GM11168 (cell line): ENCODE data around the gene EIF2AK3.

ENCODE experiments used
- in situ Hi-C: fragments of 300-500 bp; cut with MboI; formaldehyde crosslinking; loops from one replicate; pipeline ENCODE4 v1.12.0; 2022; ENCODE audit warnings: low sequenced_read_pairs; ENCODE audit not compliant: unreplicated experiment

The EIF2AK3 gene

GRCh38 chr2:88601286-88601685, 26.0 kb downstream of the EIF2AK3 start:
- in situ Hi-C loops: no loop called here

- in situ Hi-C loops: no loop called here
Measured at GRCh38 chr2:88600038-88600465, 27.2 kb downstream of the EIF2AK3 start.

GRCh38 chr2:88599527-88599926, 27.7 kb downstream of the EIF2AK3 start:
- in situ Hi-C loops: no loop called here

DNA sequence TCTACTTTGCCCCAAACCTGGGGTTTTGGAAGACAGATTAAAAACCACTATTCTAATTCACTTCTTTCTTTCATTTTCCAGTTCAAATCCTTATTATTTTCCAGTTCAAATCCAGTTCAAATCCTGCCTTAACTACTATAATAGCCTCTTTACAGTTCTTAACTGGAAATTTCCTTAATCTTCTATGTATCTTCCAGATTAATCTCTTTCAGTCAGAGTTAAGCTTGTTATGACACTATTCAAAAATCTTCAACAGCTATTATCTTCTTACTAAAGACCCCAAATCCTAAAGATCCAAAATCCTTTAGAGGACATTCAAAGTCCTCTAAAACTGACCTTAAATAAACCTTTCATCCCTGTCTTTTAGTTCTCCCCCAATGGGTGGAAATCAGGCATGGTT, 30.1 kb downstream of the EIF2AK3 start:
- in situ Hi-C loops: no loop called here

DNA sequence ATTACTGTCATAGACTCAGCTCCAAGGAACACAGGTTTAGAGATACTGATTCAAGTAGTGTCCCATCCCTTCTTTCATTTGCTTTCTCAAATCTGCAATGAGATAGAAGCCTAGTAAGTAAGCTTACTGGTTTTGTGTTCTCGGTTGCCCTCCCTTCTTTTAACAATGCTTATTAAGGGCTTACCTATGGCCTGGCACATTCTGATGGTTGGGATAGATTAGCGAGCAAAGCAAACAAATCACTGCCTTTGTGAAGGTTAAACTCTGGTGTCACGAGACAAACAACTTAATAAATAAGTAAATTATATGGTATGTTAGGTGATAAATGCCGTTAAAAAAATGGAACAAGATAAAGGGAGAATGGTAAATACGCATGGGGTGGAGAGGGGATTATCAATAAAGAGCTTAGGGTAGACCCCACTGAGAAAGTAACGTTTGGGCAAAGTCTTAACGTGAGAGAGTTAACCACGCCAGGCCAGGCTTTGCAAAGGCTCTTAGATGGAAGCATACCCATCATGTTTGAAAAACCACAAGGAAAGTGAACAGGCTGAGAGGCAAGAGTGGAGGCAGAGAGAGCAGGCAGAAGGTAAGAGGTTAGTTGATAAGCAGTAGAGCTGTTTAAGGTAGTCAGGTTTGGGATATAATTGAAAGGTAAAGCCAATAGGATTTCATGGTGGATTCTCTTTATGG, 31.0 kb downstream of the EIF2AK3 start:
- in situ Hi-C loops: no loop called here

GRCh38 chr2:88591698-88592097, 35.6 kb downstream of the EIF2AK3 start:
- in situ Hi-C loops: loop anchor here (5.0 kb wide), 1 partner anchor 76 kb away; no protein-coding TSS in a partner anchor

GRCh38 chr2:88590998-88591613, 36.2 kb downstream of the EIF2AK3 start:
- in situ Hi-C loops: loop anchor here (5.0 kb wide), 1 partner anchor 76 kb away; no protein-coding TSS in a partner anchor

- in situ Hi-C loops: no loop called here
Measured at GRCh38 chr2:88585969-88586368, 41.3 kb downstream of the EIF2AK3 start.

- in situ Hi-C loops: no loop called here
Measured at GRCh38 chr2:88582030-88582429, 45.2 kb downstream of the EIF2AK3 start.

- in situ Hi-C loops: no loop called here
Measured at GRCh38 chr2:88580088-88580487, 47.2 kb downstream of the EIF2AK3 start.

DNA sequence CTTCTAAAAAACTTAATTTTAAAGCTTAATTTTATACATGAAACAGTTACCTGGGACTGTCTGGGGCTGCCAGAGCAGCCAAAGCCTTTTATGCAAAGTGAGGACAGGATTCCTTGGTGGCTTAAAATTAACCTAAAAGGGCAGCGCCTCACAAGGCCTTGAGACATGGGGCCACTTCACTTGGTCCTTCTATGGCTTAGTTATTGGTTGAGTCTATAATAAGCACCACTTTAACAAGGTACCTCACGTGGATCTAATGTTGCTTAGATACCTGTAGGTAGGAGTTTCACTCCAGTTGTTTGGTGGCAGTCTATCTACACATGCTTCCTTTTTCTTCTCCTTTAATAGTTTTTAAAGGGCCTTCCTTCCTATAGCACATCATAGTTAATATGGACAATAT, 51.6 kb downstream of the EIF2AK3 start:
- in situ Hi-C loops: no loop called here

DNA sequence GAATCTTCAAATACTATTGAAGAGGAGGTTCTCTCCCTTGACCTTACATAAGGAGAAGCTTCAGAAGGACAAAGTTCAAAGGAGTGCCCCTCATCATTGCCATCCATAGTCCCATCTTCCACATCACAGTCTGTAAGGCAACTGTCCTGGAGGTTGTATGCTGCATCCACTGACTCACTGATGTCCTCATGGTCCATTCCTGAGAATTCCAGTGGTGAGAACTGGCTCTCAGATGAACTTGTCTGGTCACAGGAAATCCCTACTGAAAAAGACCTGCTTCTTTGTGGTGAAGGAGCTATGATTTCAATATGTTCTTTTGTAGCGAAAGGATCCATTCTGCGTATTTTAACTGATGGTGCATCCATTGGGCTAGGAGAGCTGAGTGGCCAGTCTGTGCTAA, 52.2 kb downstream of the EIF2AK3 start:
- in situ Hi-C loops: no loop called here

- in situ Hi-C loops: no loop called here
Measured at GRCh38 chr2:88574445-88574844, 52.8 kb downstream of the EIF2AK3 start.

DNA sequence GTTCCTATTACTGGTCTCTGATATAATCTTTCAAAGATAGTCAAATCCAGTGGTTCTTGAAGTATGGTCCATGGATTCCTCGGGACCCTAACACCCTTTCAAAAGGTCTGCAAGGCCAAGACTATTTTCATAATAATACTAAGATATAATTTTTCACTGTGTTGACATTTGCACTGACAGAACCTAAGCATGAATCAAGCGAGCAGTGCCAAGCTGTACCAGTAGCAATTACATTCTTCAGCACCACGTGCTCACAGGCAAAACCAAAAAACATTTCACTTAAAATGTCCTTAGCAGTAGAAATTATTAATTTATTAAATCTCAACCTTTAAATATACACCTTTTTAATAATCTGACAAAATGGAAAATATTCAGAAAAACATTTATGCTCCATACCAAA, 59.1 kb downstream of the EIF2AK3 start:
- in situ Hi-C loops: no loop called here

DNA sequence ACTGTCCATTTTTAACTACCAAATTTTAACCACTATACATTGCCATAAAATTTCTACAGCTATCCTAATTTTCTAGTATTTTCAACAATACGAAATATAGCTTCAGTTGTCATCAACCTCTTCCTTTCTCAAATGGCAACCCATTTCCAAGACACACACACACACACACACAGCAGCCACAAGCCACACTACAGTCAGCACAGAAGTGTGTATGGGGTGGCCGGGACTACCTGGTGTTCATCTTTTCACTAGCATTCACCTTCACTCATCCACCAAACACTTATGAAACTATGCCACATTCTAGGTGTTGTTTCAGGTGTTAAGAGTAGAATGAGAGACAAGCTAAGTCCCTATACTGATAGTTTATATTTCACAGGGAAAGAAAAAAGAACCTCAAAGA, 62.9 kb downstream of the EIF2AK3 start:
- in situ Hi-C loops: no loop called here

- in situ Hi-C loops: no loop called here
Measured at GRCh38 chr2:88563129-88563528, 64.1 kb downstream of the EIF2AK3 start.

DNA sequence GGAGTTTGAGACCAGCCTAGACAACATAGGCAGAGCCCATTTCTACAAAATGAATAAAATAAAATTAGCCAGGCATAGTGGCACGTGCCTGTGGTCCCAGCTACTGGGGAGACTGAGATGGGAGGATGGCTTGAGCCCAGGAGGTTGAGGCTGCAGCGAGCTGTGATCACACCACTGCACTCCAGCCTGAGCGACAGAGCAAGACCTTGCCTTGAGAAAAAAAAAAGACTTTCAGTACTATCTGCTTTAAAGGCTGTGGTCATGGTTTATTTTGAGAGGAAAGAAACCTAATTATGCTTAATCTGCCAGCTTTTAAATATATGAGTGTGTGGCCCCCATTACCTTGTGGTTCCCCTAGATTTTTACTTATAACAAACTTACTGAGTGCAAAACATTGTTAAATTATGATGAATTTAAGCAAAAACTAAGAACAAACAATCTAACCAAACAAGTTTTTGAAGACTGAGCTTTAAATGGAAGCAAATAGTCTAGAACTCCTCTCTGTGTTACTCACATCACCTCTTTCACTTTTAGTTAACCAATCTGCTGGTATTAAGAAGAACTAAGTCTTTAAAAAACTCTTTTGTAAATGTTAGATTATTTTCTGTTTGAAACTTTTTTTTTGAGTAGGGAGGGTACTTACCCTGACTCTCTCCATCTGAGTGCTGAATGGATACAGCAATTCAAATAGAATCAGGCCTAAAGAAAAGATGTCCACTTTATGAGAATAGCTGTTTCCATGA, 65.4 kb downstream of the EIF2AK3 start:
- in situ Hi-C loops: no loop called here

- in situ Hi-C loops: no loop called here
Measured at GRCh38 chr2:88560619-88561307, 66.5 kb downstream of the EIF2AK3 start.

DNA sequence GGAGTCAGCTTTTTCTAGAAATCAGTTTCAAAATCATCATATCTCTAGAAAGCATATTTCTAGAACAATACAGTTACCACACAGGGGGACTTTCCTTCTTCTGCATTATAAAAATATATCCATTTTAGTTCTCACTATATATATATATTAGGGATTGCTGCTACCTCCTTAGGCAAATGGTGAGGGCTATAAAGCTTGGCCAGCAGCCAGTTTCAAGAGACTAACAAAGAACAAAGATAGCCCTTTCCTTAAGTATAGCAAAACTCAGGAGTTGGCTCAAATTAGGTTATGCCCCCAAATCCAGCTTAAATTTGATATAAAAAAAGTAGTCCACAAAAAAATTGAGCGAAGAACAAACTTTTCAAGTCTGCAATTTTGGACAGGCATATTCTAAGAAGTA, 70.0 kb downstream of the EIF2AK3 start:
- in situ Hi-C loops: no loop called here

DNA sequence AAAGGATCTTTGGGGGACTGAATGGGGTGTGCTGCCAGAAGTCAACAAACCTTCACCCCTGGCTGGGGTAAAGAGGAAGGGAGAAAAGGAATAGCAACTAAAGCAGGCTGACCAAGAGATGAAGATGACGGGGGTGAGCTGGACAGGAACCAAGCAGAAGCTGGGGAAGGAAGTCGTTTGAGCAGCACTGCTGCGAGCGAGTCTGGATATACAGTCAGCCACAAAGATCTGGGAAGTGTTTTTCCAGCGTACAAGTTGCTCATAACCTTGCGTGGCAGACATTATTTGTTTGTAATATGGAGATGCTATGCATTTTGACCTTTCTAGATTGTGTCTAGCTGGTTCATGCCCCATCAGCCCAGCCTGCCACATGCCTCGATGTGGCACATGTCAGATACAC, 71.2 kb downstream of the EIF2AK3 start:
- in situ Hi-C loops: no loop called here

GRCh38 chr2:88554189-88554588, 73.1 kb downstream of the EIF2AK3 start:
- in situ Hi-C loops: no loop called here
